Thoracic aorta endothelial cell (primary cell): ENCODE measurements around the gene NMT2. TPM values are rescaled to one million over a fixed set of nuclear protein-coding genes. Genes with fewer than 3 reads are reported as not detected.

Experiments
- small RNA-seq: library from RNA; depleted of rRNA; stranded (forward); fragments of <200 nt; gene quantifications from one replicate; pipeline ENCODE3, GENCODE V24; 2012
- total RNA-seq: library from RNA; depleted of rRNA; stranded (reverse); fragments of >200 nt; gene quantifications from 2 replicates; pipeline ENCODE4 v1.2.3, GENCODE V29; 2012

Gene NMT2
- total RNA-seq, result 67.0 and 76.2 TPM in 2 replicates

DNA sequence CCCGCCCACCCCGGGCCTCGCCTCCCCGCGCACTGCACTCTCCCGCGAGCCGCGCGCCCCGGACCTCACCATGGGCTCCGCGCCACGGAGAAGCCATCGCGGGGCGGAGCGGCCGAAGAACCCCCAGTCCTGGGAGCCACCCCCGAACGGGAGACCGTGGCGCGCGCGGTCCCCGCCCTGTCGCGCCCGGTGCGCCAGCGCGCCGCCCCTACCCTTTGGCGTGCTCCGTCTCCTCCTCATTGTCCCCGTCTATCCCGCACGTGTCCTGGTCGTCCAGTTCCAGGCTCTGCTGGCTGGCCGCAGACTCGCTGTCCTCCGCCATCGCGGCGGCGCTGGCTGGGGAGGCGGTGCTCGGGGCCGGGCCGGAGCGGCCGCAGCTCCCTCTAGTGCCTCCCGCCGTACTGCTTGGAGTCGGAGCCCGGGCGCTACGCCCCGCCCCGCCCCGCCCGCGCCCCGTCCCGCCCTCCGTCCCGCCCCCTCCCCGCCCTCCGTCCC lies at the start of gene NMT2:
Gene NMT2 (minus strand): TSS at position 403 of the 495 bp plus-strand sequence. CDS start 81 bp downstream, at position 322.

GRCh38 chr10:15097011-15097812 lies 71.3 kb downstream of the NMT2 start, which contains the start of gene RPP38:
TSS of gene RPP38 (plus strand) at chr10:15097355. CDS start at chr10:15103315, 5,960 bp downstream.

DNA sequence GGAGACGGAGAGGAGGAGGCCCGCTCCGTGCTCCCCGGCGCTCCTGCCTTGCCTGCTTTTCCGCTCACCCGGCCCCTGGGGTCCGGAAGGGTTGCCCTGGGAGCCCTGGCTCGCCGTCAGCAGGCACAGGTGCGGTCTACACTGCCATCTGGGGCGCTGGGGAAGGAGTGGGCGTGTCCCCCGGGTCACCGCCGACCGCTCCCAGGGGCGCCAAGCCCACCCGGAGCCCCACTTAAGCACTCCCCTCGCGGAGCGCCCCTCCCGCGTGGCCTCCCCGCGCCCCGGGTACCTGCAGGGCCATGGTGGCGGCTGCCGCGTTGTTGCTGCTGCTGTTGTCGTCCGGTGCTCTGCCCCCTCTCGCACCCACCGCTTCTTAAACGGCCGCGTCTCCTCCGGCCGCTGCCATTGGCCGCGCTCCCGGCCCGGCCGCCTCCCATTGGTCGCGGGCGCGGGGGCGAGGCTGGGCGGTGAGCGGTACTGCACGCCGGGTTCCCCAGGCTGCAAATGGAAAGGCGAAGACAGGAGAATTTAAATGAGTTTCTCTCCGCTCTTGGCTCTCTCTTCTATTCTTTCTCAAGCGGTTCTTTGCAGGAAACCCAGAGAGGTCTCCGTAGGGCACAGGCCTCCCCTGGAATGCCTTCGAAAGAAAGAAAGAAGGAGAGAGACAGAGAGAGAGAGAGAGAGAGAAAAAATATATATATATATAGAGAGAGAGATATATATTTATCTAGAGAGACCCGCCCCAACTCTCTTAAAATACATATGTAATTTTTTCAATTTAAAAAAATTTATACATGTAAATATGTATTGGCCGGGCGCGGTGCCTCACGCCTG lies 79.8 kb downstream of the NMT2 start, which contains the start of gene ACBD7:
Gene ACBD7 (minus strand): TSS at position 349 of the 834 bp plus-strand sequence. CDS start 48 bp downstream, at position 301.

Small RNAs within 50 kb of the gene (small RNA-seq; reads per million reads assigned to genes)
- not detected for gene AL590365.1

Other genes with a start within 250 kb of the NMT2 start
- gene DCLRE1C, start 214.6 kb downstream of the NMT2 start, total RNA-seq, result 11.8 and 19.3 TPM in 2 replicates
- 1.1 TPM in 1 of 2 replicates, not detected in the other for gene MEIG1, start 209.3 kb downstream of the NMT2 start, total RNA-seq
- gene OLAH, start 124.8 kb downstream of the NMT2 start, total RNA-seq, result not detected in 2 replicates
- gene ACBD7, start 79.9 kb downstream of the NMT2 start, total RNA-seq, result 1.7 and 3.3 TPM in 2 replicates
- gene RPP38, start 71.3 kb downstream of the NMT2 start, total RNA-seq, result 13.8 and 14.4 TPM in 2 replicates
- 43.8 and 51.4 TPM in 2 replicates for gene FAM171A1, start 202.6 kb upstream of the NMT2 start, total RNA-seq